ENCODE results near the gene ERICH4.
"Not testable (repeated sequence)": the region's sequence is repeated elsewhere in the genome, so short reads cannot be mapped to it uniquely, and the experiment has no call there.

Gene ERICH4

DNA sequence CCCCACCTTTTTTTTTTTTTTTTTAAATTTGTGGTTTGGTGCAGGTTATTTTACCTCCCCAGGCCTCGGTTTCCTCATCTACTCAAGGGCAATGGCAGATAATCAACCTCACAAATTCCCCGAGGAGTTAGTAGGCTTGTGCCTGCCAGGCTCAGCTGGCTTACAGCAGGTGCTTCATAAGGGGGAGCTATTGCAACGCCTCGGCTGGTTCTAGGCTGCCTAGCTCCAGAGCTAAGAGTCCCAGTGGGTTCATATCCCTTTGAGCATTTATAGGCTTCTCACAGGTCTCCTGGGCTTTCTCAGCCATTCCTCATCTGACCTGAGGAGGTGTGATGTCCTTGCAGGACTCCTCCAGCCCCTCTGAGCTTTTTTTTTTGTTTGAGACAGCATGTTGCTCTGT lies 34.7 kb upstream of the ERICH4 start:
- TF ChIP-seq, protein P1, sequence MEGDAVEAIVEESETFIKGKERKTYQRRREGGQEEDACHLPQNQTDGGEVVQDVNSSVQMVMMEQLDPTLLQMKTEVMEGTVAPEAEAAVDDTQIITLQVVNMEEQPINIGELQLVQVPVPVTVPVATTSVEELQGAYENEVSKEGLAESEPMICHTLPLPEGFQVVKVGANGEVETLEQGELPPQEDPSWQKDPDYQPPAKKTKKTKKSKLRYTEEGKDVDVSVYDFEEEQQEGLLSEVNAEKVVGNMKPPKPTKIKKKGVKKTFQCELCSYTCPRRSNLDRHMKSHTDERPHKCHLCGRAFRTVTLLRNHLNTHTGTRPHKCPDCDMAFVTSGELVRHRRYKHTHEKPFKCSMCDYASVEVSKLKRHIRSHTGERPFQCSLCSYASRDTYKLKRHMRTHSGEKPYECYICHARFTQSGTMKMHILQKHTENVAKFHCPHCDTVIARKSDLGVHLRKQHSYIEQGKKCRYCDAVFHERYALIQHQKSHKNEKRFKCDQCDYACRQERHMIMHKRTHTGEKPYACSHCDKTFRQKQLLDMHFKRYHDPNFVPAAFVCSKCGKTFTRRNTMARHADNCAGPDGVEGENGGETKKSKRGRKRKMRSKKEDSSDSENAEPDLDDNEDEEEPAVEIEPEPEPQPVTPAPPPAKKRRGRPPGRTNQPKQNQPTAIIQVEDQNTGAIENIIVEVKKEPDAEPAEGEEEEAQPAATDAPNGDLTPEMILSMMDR (conservative IDR thresholded peaks at IDR 0.05; ENCODE audit: control insufficient read depth, insufficient read depth, low read depth, low read length), result no peak
- H3K4me3 ChIP-seq (ENCODE audit: control insufficient read depth, low read depth, low read length), result no peak overlapping the region
- no peak for DNase-seq (ENCODE audit: low read depth)

DNA sequence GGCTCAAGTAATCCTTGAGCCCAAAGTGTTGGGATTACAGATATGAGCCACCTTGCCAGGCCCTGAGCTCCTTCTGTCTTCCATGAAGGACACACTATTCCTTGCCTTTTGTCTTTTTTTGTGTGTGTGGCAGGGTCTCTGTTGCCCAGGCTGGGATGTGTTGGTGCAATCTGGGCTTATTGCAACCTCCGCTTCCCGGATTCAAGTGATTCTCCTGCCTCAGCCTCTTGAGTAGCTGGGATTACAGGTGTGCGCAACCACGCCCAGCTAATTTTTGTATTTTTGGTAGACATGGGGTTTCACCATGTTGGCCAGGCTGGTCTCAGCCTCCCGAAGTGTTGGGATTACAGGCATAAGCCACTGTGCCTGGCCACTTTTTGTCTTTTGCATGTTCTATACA lies 34.1 kb upstream of the ERICH4 start:
- not testable (repeated sequence) for H3K4me3 ChIP-seq (ENCODE audit: control insufficient read depth, low read depth, low read length); DNase-seq (ENCODE audit: low read depth)

DNA sequence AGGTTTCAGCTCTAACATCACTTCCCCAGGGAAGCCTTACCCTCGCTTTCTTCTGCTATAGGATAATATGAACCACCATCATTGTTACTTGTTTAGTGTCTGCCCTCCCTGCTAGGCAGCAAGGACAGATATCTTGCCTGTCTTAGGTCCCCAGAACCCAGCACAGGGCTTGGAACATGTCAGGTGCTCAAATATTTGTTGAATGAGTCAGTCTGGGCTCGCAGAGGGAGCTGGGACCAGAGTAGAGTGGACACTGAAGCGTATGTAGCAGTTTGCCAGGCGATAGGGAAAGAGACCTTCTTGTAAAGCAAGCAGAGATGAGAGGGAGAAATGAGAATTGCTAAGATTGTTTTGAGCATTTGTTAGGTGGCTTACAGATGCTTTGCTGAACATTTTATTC lies 33.7 kb upstream of the ERICH4 start:
- H3K4me3 ChIP-seq (ENCODE audit: control insufficient read depth, low read depth, low read length), result no peak overlapping the region
- peak; percentile 20 for DNase-seq (ENCODE audit: low read depth)

DNA sequence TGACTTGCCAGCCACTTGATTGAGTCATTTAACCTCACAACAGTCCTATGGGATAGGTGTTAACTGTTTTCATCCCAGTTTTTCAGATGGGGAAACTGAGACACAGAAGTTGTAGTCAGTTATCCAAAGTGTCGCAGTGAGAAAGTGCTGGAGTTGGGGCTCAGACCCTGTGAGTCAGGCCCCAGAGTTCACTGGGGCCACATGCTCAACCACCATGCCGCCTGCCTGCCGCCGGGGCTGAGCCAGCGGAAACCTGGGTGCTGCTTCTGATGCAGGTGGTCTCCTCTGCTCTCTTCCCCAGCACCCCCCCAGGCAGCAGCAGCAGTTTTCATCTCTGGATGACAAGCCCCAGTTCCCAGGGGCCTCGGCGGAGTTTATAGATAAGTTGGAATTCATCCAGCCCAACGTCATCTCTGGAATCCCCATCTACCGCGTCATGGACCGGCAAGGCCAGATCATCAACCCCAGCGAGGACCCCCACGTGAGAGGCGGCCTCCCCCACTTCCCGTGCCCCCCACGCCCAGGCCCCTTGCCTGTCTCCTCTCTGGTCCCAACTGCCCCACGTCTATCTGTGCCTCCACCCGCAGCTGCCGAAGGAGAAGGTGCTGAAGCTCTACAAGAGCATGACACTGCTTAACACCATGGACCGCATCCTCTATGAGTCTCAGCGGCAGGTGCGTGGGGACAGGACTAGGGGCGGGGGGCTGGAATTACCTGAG lies 32.5 kb upstream of the ERICH4 start:
- H3K4me3 ChIP-seq (ENCODE audit: control insufficient read depth, low read depth, low read length), result no peak overlapping the region

More for the DNA sequence above, 33.7 kb upstream of the ERICH4 start:
- TF ChIP-seq, protein P1 (conservative IDR thresholded peaks at IDR 0.05; ENCODE audit: control insufficient read depth, insufficient read depth, low read depth, low read length), result no peak

DNA sequence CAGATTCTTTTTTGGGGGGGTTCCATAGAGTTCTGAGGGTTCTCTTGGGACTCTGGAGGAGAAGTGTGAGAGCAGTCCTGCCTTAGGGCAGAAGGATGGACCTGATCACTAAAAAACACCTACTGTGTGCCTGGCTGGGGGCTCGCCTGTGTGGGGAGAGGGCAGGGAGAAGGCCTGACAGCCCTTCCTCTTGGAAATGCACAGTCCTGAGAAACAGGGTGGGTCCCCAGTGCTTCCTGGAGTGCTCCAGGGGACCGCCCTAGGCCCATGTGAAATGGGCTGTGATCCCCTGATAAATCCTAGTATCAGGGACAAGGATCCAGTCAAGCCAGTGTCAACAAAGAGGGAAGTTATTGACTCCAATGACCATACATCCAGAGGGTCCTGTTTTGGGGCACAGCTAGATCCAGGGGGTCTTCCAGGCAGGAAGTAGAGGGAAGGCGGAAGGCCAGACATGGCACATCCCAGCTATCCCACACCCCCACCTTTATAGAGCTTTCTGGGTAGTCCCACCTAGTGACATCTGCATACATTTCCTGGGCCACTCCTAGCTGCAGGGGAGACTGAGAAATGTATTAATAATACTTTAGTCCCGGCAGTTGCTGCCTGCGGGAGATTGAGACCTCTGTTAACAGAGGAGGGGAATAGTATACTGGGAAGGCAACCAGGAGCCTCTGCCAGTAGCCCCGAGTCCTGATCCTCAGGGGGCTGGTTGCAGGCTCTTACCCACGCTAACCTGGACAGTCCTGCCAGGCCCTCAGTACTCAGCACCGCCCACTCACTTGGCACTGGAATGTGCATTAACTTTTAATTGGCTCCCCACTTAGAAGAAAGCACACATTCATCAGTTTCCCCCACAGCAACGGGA lies 31.6 kb upstream of the ERICH4 start:
- TF ChIP-seq, protein P1 (conservative IDR thresholded peaks at IDR 0.05; ENCODE audit: control insufficient read depth, insufficient read depth, low read depth, low read length), result no peak
- DNase-seq (ENCODE audit: low read depth), result no peak
- no peak overlapping the region for H3K4me3 ChIP-seq (ENCODE audit: control insufficient read depth, low read depth, low read length)

More for the DNA sequence above, 32.5 kb upstream of the ERICH4 start:
- TF ChIP-seq, protein P1 (conservative IDR thresholded peaks at IDR 0.05; ENCODE audit: control insufficient read depth, insufficient read depth, low read depth, low read length), result no peak
- DNase-seq (ENCODE audit: low read depth), result no peak

DNA sequence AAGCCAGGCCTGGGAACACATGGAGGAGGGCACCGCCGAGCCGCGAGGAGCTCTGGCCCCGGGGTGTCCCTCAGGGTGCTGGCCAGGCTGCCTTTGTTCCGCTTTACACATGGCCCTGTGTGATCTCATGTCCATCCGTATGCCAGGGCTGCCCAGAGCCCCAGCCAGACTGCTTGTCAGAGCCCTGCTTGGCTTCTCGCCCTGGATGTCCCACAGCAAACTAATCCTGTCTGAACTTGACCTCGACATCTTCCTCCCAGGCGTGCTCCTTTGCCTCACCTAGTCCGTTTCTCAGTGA lies 31.0 kb upstream of the ERICH4 start:
- H3K4me3 ChIP-seq (ENCODE audit: control insufficient read depth, low read depth, low read length), result no peak overlapping the region
- DNase-seq (ENCODE audit: low read depth), result no peak
- TF ChIP-seq, protein P1 (conservative IDR thresholded peaks at IDR 0.05; ENCODE audit: control insufficient read depth, insufficient read depth, low read depth, low read length), result no peak

DNA sequence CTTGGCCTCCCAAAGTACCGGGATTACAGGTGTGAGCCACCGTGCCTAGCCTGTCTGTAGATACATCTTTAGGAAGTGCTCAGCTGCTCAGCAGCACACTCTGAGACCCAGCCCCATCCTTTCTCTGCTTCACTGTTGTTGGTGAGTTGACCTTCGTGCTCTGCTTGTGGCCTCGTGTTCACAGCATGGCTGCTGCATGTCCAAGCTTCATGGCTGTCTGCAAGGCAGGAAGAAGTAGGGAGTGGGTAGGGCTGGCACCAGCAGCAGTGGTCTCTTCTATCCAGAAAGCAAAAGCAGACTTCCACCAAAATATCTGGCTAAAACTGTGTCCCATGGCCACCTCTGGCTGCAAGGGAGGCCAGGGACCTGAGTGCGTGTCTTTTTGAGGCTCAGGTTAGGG lies 30.0 kb upstream of the ERICH4 start:
- H3K4me3 ChIP-seq (ENCODE audit: control insufficient read depth, low read depth, low read length), result no peak overlapping the region
- TF ChIP-seq, protein P1 (conservative IDR thresholded peaks at IDR 0.05; ENCODE audit: control insufficient read depth, insufficient read depth, low read depth, low read length), result no peak
- no peak for DNase-seq (ENCODE audit: low read depth)
